SIG-M5 treated with dmso at 0.1 percent for 504 hours (cell line): ENCODE measurements around the gene MINDY1.
A peak's percentile ranks its signal among the peaks of the same experiment; 100 is the strongest.

ENCODE experiments used
- DNase-seq: peaks from one replicate; lab custom pipeline; 2025; ENCODE audit not compliant: unreplicated experiment; lab: John Stamatoyannopoulos, UW

The MINDY1 gene

GRCh38 chr1:150994248-150994647 is 12.5 kb downstream of the MINDY1 start:
- no peak for DNase-seq

- DNase-seq: no peak
Measured at GRCh38 chr1:150992626-150993025, 14.1 kb downstream of the MINDY1 start.

GRCh38 chr1:150987924-150988323 is 18.8 kb downstream of the MINDY1 start:
- DNase-seq: no peak

- no peak for DNase-seq
Measured at GRCh38 chr1:150985179-150985825, 21.4 kb downstream of the MINDY1 start.

DNA sequence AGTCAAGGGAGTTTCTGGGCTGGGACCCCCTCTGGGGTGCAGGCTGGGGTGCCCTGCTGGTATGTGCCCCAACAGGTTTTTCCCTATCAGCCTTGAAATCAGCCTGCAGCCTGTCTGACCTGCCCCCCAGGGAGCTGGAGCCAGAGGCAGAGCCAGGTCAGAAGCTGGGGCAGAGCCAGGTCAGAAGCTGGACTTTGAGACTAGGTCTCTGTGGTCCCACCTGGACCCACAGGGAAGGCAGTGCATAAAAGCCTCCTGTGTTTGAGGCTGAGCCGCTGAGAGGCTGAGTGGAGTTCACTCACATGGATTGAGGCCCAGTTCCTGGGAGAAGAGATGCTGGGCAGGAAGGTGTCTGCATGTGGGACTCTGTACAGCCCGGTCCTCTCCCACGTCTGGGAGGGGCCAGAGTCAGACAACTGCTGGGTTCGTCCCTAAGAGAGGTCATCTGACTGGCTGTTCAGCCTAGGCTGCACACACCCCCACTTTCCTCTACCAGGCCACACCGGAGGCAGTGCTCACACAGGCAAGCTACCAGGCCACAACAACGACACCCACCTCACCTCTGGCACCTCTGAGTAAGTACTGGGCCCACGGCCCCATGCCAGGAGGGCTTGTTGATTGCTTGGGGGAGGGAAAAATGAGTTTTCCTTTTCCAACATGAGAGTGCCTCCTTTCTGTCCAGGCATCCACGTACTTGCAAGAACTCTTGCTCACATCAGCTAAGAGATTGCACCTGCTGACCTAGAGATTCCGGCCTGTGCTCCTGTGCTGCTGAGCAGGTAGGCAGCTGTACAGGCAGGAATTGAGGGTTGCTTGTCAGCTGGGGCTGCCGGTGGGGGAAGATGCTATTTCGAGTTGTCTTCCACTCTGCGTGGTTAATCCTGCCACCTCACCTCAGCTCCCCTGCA is 24.6 kb downstream of the MINDY1 start, which contains the start of gene ANXA9:
TSS of gene ANXA9 (plus strand) at position 488 of the 908 bp plus-strand sequence. CDS start 814 bp downstream, outside the sequence.
- DNase-seq: peak; percentile 68

DNA sequence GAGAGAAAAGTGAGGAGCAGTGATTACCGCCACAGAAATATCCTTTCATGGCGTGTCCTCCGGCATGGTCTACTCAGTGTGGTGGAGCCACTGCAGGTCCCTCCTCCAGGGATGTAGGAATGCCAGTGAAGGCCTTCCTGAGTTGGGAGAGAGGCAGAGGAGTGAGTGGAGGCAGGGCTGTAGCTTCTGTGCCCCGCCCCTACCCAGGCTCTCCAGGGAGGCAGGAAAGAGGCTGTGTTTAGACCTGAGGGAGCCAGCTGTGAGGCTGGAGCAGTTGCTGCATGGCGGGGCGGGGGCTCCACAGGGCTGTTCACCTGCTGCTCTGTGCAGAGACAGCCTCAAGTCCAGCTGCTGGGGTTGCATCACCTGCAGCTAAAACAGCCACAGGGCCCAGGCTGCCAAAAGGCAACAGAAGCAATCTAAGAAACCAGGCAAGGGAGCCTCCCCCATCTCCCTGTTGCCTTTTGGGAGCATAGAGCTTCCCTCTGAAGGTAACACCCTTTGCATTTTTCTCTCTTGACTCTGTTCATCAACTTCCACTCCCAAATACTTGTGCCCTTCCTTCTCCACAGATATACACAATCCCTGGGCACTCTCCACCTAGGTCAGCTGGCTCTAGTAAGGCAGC is 25.4 kb downstream of the MINDY1 start:
- peak; percentile 57 for DNase-seq

GRCh38 chr1:150979092-150980056 is 27.3 kb downstream of the MINDY1 start:
- DNase-seq: peak; percentile 96

DNA sequence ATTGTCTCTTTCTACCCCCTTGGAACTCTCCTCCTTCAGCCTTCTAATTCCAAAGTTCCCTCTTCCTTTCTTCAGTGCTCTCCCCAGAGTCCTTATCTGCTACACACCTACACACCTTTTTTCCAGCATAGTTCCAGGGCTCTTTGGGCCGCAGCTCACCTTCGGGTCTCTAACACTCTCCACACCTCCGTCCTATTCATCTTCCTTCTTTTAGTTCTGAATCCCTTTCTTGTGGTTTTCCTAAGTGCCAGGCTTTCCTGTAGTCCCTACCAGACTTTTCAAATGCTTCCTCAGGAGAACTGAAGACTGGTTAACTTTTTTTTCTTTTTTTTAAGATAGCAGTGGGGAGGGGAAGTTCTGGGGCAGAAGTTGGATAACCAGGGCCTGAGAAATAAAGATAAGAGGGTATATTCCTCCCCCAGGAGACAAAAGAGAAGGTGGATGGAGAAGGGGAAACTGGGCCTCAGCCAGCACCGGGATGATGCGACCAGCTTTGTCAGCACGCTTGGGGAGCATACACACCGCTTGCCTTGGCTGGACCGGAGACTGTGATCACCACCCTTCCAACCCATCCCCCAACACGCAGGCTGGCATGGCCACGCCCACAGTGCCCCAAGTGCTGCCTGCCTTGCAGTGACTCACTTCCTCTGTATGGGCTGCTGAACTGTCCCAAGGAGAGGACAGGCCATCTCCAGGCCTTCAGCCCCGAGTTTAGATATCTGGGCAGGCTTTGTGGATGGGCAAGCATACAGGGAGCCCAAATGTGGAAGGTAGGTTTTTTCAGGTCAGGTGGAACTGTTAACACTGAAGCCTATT is 29.6 kb downstream of the MINDY1 start:
- DNase-seq: peak; percentile 88

GRCh38 chr1:150976401-150976821 is 30.3 kb downstream of the MINDY1 start:
- DNase-seq: no peak

DNA sequence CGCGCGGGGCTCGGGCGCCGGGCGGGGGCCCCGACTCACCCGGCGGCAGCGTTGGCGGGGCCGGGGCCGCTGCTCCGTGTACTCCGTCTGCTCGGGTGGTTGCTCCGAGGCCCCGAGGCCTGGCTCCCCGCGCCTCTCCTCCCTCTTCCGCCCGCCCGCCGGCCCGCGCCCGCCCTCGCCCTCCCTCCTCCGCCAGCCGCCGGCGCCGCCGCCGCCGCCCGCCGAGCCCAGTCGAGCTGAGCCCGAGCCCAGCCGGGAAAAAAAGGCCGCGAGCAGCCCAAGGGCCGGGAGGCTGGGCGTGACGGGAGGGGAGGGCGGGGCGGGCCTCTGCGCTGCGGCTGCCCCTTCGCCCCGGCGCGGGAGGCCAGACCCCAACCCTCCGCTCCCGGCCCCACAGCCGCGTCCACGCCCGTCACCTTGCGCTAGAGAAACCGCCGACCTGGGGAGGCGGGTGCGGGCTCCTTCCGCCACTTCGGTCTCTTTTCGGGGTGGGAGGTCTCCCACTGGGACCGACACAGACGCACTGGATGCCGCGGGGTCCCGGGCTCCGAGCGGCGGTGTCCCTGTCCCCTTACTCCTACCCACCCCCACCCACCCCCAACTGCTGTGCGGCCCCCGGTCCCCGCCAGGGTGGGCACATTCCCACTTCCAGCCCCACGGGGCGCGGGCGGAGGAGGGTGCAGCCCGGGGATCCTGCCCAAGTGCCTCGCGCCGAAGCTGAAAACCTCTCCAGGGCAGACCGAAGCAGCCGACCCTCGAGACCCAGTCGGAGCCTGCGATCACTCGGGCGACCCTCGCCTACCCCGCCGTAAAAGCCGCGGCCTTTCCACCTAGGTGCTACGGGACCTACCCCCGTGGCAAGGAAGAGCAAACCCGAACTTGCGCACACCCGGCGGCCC is 31.9 kb downstream of the MINDY1 start, which contains the start of gene CERS2:
TSS of gene CERS2 (minus strand) at position 256 of the 899 bp plus-strand sequence. CDS start 5,745 bp downstream, outside the sequence.
- peak; percentile 73 for DNase-seq

DNA sequence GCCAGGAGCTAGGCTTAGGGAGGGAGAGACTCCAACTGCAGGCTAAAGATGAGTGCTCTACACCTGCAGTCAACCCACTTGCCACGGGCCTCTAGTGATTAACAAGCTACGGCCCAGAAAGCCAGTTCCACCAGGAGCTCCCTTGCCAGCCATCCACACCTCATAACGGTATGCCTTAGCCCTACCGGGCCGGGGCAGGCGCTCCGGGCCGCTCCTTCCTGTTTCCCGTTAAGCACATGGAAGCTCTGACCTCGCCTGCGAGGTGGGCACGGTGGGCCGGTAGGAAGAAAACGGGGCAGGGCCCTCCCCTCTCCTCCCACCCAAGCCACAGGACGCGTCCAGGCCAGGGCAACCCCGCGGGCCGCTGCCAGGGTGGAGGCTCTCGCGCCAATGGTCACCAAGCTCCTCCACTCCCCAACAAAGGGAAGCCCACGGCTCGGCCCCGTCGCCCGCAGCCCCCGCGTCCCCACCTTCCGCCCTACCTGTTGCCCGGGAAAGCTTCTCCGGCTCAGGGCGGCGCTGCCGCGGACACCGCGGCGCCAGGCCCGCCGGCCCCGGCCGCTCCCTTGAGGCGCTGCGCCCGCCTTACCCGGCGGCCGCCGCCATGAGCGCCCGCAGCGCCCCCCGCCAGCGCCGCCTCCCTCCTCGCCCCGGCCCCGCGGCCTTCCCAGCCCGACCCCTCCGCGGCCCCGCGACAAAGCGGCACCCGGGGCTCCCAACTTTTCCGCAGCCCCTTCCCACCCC is 32.7 kb downstream of the MINDY1 start:
- DNase-seq: peak; percentile 70

- DNase-seq: no peak
Measured at GRCh38 chr1:150973258-150973835, 33.4 kb downstream of the MINDY1 start.

DNA sequence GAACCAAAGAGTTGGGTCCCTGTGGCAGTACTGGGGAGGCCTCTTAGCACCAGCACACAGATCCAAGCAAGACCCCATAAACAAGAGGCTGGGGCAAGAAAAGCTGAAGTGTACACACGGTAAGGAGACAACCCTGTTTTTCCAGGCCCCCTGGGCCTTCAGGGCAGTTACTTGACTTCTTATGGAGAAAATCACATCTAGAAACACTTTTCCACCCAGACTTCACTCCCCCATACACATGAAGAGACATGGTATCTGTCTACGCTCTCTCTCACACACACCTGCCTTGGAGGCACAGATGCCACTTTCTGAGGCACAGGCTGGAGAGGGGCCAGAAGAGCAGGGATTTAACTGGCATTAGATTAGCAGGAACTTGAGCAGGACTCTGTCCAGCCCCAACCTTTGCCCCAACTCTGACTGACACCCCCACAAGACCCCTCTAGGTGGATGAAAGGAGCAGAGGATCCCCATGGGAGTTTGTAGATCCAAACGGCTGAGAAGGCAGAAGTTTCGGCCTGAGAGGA is 34.2 kb downstream of the MINDY1 start:
- no peak for DNase-seq

GRCh38 chr1:150971583-150972416 is 34.9 kb downstream of the MINDY1 start:
- peak; percentile 39 for DNase-seq

DNA sequence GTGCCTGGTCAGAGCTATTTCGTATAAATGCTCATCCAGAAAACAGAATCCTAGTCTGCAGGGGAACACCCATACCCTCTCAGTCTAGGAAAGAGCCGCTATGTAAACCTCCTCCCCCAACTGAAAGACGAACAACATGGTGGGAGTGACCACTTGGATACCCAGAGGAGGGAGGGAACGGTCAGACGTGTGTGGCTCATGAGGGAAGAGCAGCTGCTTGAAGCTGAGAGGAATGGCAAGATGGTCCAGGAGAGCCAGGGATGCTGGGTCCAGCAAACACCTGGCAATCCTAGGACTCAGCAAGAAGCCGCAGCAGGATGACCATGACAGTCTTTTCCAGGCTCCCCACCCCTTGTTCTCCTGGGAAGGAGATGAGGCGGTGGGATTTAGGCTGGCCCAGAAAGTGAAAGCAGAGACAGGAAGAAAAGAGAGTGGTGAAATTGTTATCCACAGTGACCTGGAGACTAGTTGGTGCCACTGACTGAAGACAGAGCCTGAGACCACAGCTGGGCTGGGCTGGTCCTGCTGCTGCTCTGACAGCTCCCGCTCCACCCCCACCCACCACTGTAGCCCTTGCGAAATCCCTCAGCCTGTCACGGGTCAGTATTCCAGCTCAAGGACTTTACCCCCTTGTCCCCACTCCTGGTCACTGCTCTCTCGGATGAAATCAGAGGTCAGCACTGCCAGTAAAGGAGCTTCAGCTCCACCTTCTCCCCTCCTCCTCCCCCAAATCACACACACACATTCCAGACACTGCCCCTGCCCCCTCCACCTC is 35.7 kb downstream of the MINDY1 start:
- DNase-seq: peak; percentile 57

DNA sequence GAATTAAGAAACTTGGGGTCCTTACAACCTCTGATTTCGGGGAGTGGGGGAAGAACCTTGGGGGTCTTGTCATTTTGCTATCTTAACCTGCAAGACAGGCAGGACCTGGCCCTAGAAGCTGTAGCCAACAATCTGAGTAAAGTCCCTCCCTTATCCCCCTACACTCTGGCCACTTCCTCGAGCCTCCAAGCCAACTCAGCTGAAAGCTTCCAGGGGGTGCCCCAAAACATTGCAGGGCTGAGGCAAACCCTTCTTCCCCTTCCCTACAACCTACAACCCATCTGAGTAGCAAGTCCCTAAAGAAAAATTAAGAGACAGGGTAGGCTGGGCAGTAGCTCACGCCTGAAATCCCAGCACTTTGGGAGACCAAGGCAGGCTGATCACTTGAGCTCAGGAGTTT is 37.1 kb downstream of the MINDY1 start:
- no peak for DNase-seq
